Mesendoderm (in vitro differentiated cells): ENCODE data around the gene SYNM.
"Not testable (repeated sequence)": the region's sequence is repeated elsewhere in the genome, so short reads cannot be mapped to it uniquely, and the experiment has no call there.

ENCODE experiments used
- DNase-seq: peaks from one replicate; pipeline ENCODE4 v3.0.0; 2013
- H2AK5ac ChIP-seq: 2 replicates; pipeline ENCODE4 v1.6.1; 2013; ENCODE audit warnings: low read length, inconsistent platforms
- H2BK120ac ChIP-seq: 2 replicates; pipeline ENCODE4 v1.6.1; 2013; ENCODE audit warnings: low read depth, mild to moderate bottlenecking, low read length, moderate library complexity, mixed read lengths
- H2BK15ac ChIP-seq: replicated peaks from 2 replicates; pipeline ENCODE4 v1.6.1; 2013; ENCODE audit warnings: low read depth, mild to moderate bottlenecking, moderate library complexity
- H2BK5ac ChIP-seq: 2 replicates; pipeline ENCODE4 v1.6.1; 2013; ENCODE audit warnings: low read length, inconsistent platforms
- H3K18ac ChIP-seq: 2 replicates; pipeline ENCODE4 v1.6.1; 2013; ENCODE audit warnings: mild to moderate bottlenecking, low read length, mixed read lengths
- H3K23ac ChIP-seq: one replicate; pipeline ENCODE4 v1.6.1; 2013; ENCODE audit warnings: low read length
- H3K27ac ChIP-seq: 2 replicates; pipeline ENCODE4 v1.5.1; 2013; ENCODE audit warnings: low read depth, mild to moderate bottlenecking, inconsistent platforms, low read length, moderate library complexity
- H3K27me3 ChIP-seq: 2 replicates; pipeline ENCODE4 v1.6.1; 2013; ENCODE audit warnings: low read length, control low read depth, mild to moderate bottlenecking, inconsistent platforms; ENCODE audit not compliant: insufficient read depth, poor library complexity
- H3K36me3 ChIP-seq: 2 replicates; pipeline ENCODE4 v1.6.1; 2013; ENCODE audit warnings: low read length, inconsistent platforms; ENCODE audit not compliant: control insufficient read depth, insufficient read depth
- H3K4ac ChIP-seq: one replicate; pipeline ENCODE4 v1.6.1; 2013; ENCODE audit warnings: low read depth, mild to moderate bottlenecking, low read length, moderate library complexity
- H3K4me1 ChIP-seq: 2 replicates; pipeline ENCODE4 v1.6.1; 2013; ENCODE audit warnings: low read depth, low read length, inconsistent platforms; ENCODE audit not compliant: control insufficient read depth
- H3K4me2 ChIP-seq: 2 replicates; pipeline ENCODE4 v1.6.1; 2013; ENCODE audit warnings: low read length
- H3K4me3 ChIP-seq: 2 replicates; pipeline ENCODE4 v1.5.1; 2013; ENCODE audit warnings: mild to moderate bottlenecking, low read length
- H3K56ac ChIP-seq: one replicate; pipeline ENCODE4 v1.6.1; 2013; ENCODE audit warnings: low read length
- H3K79me1 ChIP-seq: 2 replicates; pipeline ENCODE4 v1.6.1; 2013; ENCODE audit warnings: low read length, inconsistent platforms
- H3K79me2 ChIP-seq: 2 replicates; pipeline ENCODE4 v1.6.1; 2013; ENCODE audit warnings: mild to moderate bottlenecking, low read length; ENCODE audit not compliant: control insufficient read depth, insufficient read depth
- H3K9ac ChIP-seq: 2 replicates; pipeline ENCODE4 v1.6.1; 2013; ENCODE audit warnings: low read length, inconsistent platforms
- H4K5ac ChIP-seq: one replicate; pipeline ENCODE4 v1.6.1; 2013; ENCODE audit warnings: low read length
- H4K8ac ChIP-seq: one replicate; pipeline ENCODE4 v1.6.1; 2013; ENCODE audit warnings: low read depth, mild to moderate bottlenecking, control low read depth, low read length, moderate library complexity
- WGBS: extraction: QIAGEN DNeasy Blood & Tissue Kit; methylation state at CpG from one replicate; pipeline ENCODE4 v1.1.7; 2013; ENCODE audit warnings: low lambda C conversion rate, missing lambda C conversion rate; ENCODE audit not compliant: insufficient coverage; ENCODE audit errors: extremely low coverage; 5-methylcytosine and 5-hydroxymethylcytosine counted together

The SYNM gene

GRCh38 chr15:99059010-99059981 lies 45.6 kb upstream of the SYNM start:
- no peaks in the 10 kb centered on the region for H3K27me3 ChIP-seq
- H4K8ac ChIP-seq: peak overlapping the region; percentile 68
- H2BK15ac ChIP-seq: peak overlapping the region; percentile 75
- peak overlapping the region; percentile 52 for H3K4me2 ChIP-seq
- peak overlapping the region; percentile 94 for H3K18ac ChIP-seq
- H3K9ac ChIP-seq: peak overlapping the region; percentile 67
- no peak overlapping the region for H3K23ac ChIP-seq
- WGBS: no CpG with 5 or more reads among the region's 86 CpGs
- H3K4me3 ChIP-seq: peak overlapping the region; percentile 39
- H2BK5ac ChIP-seq: no peak overlapping the region
- H2AK5ac ChIP-seq: no peak overlapping the region
- no peaks in the 10 kb centered on the region for H3K79me2 ChIP-seq
- H3K4ac ChIP-seq: peak overlapping the region; percentile 83
- H3K56ac ChIP-seq: peak overlapping the region; percentile 88
- H3K36me3 ChIP-seq: no peaks in the 10 kb centered on the region
- H3K27ac ChIP-seq: peak overlapping the region; percentile 82
- peaks cover 3% of the 10 kb centered on the region for H3K4me1 ChIP-seq
- peak overlapping the region; percentile 76 for H2BK120ac ChIP-seq
- peak; percentile 96 for DNase-seq
- no peaks in the 10 kb centered on the region for H3K79me1 ChIP-seq
- H4K5ac ChIP-seq: no peak overlapping the region

DNA sequence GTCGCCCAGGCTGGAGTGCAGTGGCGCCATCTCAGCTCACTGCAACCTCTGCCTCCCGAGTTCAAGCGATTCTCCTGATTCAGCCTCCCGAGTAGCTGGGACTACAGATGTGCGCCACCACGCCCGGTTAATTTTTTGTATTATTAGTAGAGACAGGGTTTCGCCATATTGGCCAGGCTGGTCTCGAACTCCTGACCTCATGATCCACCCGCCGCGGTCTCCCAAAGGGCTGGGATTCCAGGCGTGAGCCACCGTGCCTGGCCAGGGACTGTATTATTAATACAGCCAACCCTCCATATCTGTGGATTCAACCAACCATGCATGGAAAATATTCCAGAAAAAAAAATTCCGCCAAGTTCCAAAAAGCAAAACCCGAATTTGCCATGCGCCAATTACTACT lies 44.7 kb upstream of the SYNM start:
- H3K9ac ChIP-seq, H3K4ac ChIP-seq, H3K23ac ChIP-seq, H2BK5ac ChIP-seq, H3K27ac ChIP-seq, DNase-seq, H3K4me1 ChIP-seq, H3K79me2 ChIP-seq, H3K4me3 ChIP-seq, H3K79me1 ChIP-seq, H2BK15ac ChIP-seq, H3K36me3 ChIP-seq, H3K18ac ChIP-seq, H4K8ac ChIP-seq, H3K27me3 ChIP-seq, H3K4me2 ChIP-seq, H3K56ac ChIP-seq, H2BK120ac ChIP-seq, H2AK5ac ChIP-seq, H4K5ac ChIP-seq: not testable (repeated sequence)
- no CpG with 5 or more reads among the region's 18 CpGs for WGBS

GRCh38 chr15:99062226-99062625 lies 42.7 kb upstream of the SYNM start:
- no peaks in the 10 kb centered on the region for H3K36me3 ChIP-seq
- H3K79me2 ChIP-seq: no peaks in the 10 kb centered on the region
- no peak overlapping the region for H3K4ac ChIP-seq
- no peak overlapping the region for H4K5ac ChIP-seq
- no peak for DNase-seq
- H3K27ac ChIP-seq: no peak overlapping the region
- WGBS: no CpG with 5 or more reads among the region's 5 CpGs
- no peak overlapping the region for H3K23ac ChIP-seq
- H2BK120ac ChIP-seq: no peak overlapping the region
- no peak overlapping the region for H3K9ac ChIP-seq
- H3K4me2 ChIP-seq: no peak overlapping the region
- H3K27me3 ChIP-seq: no peaks in the 10 kb centered on the region
- no peak overlapping the region for H3K18ac ChIP-seq
- H3K4me1 ChIP-seq: no peaks in the 10 kb centered on the region
- H2BK5ac ChIP-seq: no peak overlapping the region
- no peak overlapping the region for H2BK15ac ChIP-seq
- no peak overlapping the region for H2AK5ac ChIP-seq
- no peak overlapping the region for H4K8ac ChIP-seq
- H3K4me3 ChIP-seq: no peak overlapping the region
- H3K79me1 ChIP-seq: no peaks in the 10 kb centered on the region
- H3K56ac ChIP-seq: no peak overlapping the region

DNA sequence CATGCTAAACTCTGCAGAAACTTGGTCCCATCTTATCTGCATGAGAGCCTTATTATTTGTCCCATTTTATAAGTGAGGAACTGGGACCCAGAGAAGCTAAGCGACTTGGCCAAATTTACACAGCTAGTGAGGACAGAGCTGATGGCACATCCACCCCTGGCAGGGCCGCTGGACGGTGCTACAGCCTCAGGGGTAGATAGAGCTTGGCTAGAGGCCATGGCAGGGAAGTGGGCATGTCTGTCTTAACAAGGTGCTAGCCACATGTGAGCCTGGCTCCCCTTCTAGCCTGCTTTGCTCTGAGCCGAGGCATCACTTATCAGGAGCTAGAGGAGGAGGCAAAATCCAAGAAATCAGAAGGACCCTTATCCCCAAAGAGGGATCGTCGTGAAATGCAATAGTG lies 36.7 kb upstream of the SYNM start:
- Histone ChIP-seq H4K5ac (no peak overlapping the region), H3K4me1 (peaks cover 2% of the 10 kb centered on the region), H3K27ac (no peak overlapping the region), H3K27me3 (no peaks in the 10 kb centered on the region), H3K4me3 (no peak overlapping the region), H3K9ac (no peak overlapping the region), H3K18ac (no peak overlapping the region), H2AK5ac (no peak overlapping the region), H2BK15ac (no peak overlapping the region), H2BK5ac (no peak overlapping the region), H3K79me1 (no peaks in the 10 kb centered on the region), H2BK120ac (no peak overlapping the region), H3K4ac (no peak overlapping the region), H3K23ac (no peak overlapping the region), H3K4me2 (no peak overlapping the region), H4K8ac (no peak overlapping the region), H3K36me3 (no peaks in the 10 kb centered on the region), H3K56ac (no peak overlapping the region), H3K79me2 (no peaks in the 10 kb centered on the region)
- no peak for DNase-seq
- no CpG with 5 or more reads among the region's 6 CpGs for WGBS

DNA sequence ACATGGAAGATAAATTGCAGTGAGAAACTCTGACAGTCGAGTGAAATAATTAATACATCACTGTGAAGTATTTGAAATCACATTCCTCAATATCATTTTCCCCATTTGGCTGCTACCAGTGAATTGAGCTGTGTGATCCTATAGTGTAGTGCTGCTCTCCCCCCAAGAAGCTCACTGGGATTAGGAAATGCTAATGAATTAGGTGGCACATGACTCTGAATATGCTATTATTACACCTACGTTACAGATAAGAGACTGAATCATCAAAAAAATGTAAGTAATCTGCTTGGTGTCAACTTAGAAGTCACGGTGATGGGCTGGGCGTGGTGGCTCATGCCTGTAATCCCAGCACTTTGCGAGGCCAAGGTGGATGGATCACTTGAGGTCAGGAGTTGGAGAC lies 34.7 kb upstream of the SYNM start:
- Histone ChIP-seq H2AK5ac (no peak overlapping the region), H3K23ac (no peak overlapping the region), H3K36me3 (no peaks in the 10 kb centered on the region), H3K4me3 (no peak overlapping the region), H3K27me3 (no peaks in the 10 kb centered on the region), H3K4me2 (no peak overlapping the region), H3K56ac (no peak overlapping the region), H3K9ac (no peak overlapping the region), H3K79me2 (no peaks in the 10 kb centered on the region), H2BK15ac (no peak overlapping the region), H2BK120ac (no peak overlapping the region), H4K5ac (no peak overlapping the region), H4K8ac (no peak overlapping the region), H3K27ac (no peak overlapping the region), H3K18ac (no peak overlapping the region), H3K4ac (no peak overlapping the region), H2BK5ac (no peak overlapping the region), H3K79me1 (no peaks in the 10 kb centered on the region), H3K4me1 (peaks cover 2% of the 10 kb centered on the region)
- WGBS: no CpG with 5 or more reads among the region's 5 CpGs
- DNase-seq: no peak
